Measurements from ENCODE around the gene OR2AK2.

The OR2AK2 gene

DNA sequence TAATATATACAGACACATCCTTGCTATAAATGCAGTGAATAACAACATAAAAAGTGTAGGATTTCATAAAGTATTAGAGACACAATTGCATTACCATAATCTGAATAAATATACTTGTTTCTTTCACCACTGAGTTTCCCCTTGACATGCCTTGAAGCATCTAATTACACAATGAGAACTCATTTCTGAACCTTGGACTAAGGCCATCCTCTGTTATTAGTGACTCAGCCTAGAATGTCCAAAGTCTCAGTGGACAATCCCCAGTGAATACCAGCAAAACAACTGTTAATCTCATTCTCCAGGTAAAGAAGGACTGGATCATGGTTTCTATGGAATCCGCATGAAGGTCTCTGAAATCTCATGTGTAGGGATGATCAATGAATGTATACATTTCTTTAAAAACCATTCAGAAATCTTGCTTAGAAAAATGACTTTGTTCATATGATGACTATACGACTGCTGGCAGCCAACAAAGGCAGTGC is 48.2 kb downstream of the OR2AK2 start, which contains the start of gene OR2L5:
TSS of gene OR2L5 (plus strand) at position 432 of the 482 bp plus-strand sequence. CDS start 8,288 bp downstream, outside the sequence.
- TF ChIP-seq, protein P1, sequence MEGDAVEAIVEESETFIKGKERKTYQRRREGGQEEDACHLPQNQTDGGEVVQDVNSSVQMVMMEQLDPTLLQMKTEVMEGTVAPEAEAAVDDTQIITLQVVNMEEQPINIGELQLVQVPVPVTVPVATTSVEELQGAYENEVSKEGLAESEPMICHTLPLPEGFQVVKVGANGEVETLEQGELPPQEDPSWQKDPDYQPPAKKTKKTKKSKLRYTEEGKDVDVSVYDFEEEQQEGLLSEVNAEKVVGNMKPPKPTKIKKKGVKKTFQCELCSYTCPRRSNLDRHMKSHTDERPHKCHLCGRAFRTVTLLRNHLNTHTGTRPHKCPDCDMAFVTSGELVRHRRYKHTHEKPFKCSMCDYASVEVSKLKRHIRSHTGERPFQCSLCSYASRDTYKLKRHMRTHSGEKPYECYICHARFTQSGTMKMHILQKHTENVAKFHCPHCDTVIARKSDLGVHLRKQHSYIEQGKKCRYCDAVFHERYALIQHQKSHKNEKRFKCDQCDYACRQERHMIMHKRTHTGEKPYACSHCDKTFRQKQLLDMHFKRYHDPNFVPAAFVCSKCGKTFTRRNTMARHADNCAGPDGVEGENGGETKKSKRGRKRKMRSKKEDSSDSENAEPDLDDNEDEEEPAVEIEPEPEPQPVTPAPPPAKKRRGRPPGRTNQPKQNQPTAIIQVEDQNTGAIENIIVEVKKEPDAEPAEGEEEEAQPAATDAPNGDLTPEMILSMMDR (IDR thresholded peaks at IDR 0.05; ENCODE audit: insufficient read depth, low read length, poor library complexity, severe bottlenecking) = no peak
- no peak for TF ChIP-seq EZH2phosphoT487 (conservative IDR thresholded peaks at IDR 0.05; ENCODE audit: low read length)
- Histone ChIP-seq H3K27me3 (ENCODE audit: low read length) (no peaks in the 10 kb centered on the region), H3K27ac (ENCODE audit: low read depth, low read length) (no peak within 1 kb of the TSS), H3K36me3 (ENCODE audit: low read length) (no peaks in the 10 kb centered on the region), H3K9me2 (replicated peaks; ENCODE audit: insufficient read depth, low read length) (no peaks in the 10 kb centered on the region), H4K20me1 (ENCODE audit: low read depth, low read length) (no peaks in the 10 kb centered on the region), H3F3A (ENCODE audit: insufficient read depth) (no peaks in the 10 kb centered on the region), H3K4me2 (ENCODE audit: low read depth, low read length, poor library complexity, severe bottlenecking) (no peak within 1 kb of the TSS), H3K9ac (ENCODE audit: low read length) (no peak within 1 kb of the TSS), H3K4me3 (ENCODE audit: insufficient read depth, low read length, poor library complexity, severe bottlenecking) (no peak within 1 kb of the TSS), H3K9me3 (ENCODE audit: insufficient read depth, low read length) (no peaks in the 10 kb centered on the region), H2AFZ (ENCODE audit: low read depth, low read length, severe bottlenecking) (no peak within 1 kb of the TSS), H3K79me2 (ENCODE audit: insufficient read depth, low read length) (no peaks in the 10 kb centered on the region)

DNA sequence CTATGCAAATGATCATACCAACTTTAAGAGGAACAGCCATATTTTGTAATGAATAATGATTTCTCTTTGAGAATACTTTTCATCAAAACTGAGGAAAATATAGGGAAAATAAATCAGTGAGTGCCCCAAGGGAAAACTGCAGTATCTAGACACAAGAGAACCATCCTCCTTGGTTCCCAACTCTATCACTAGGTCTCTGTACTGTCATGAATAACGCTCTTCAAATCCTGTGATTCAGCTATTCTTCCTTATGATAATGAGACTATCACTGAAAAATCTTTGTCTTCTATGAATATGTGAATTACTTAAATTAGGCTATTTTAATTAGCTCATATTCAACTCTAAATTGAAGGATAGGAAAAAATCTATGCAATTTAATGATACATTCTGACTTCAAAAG is 50.8 kb downstream of the OR2AK2 start:
- H3F3A ChIP-seq (ENCODE audit: insufficient read depth) = no peaks in the 10 kb centered on the region
- H3K4me3 ChIP-seq (ENCODE audit: insufficient read depth, low read length, poor library complexity, severe bottlenecking) = no peak overlapping the region
- no peaks in the 10 kb centered on the region for H3K9me2 ChIP-seq (replicated peaks; ENCODE audit: insufficient read depth, low read length)
- H3K9me3 ChIP-seq (ENCODE audit: insufficient read depth, low read length) = no peaks in the 10 kb centered on the region
- H3K79me2 ChIP-seq (ENCODE audit: insufficient read depth, low read length) = no peaks in the 10 kb centered on the region
- H3K27me3 ChIP-seq (ENCODE audit: low read length) = no peaks in the 10 kb centered on the region
- no peaks in the 10 kb centered on the region for H4K20me1 ChIP-seq (ENCODE audit: low read depth, low read length)
- H2AFZ ChIP-seq (ENCODE audit: low read depth, low read length, severe bottlenecking) = no peak overlapping the region
- H3K9ac ChIP-seq (ENCODE audit: low read length) = no peak overlapping the region
- TF ChIP-seq, protein P1 (IDR thresholded peaks at IDR 0.05; ENCODE audit: insufficient read depth, low read length, poor library complexity, severe bottlenecking) = no peak
- H3K27ac ChIP-seq (ENCODE audit: low read depth, low read length) = no peak overlapping the region
- H3K4me2 ChIP-seq (ENCODE audit: low read depth, low read length, poor library complexity, severe bottlenecking) = no peak overlapping the region
- no peaks in the 10 kb centered on the region for H3K36me3 ChIP-seq (ENCODE audit: low read length)
